GM23338 (cell line): Measurements from ENCODE around the gene TGFB1. TPM values are rescaled to one million over a fixed set of nuclear protein-coding genes. Genes with fewer than 3 reads are reported as not detected.
A peak's percentile ranks its signal among the peaks of the same experiment; 100 is the strongest.

ENCODE experiments used
- ATAC-seq: fragments of 200-7000 bp; cut with Tn5 transposase; 3 replicates; pipeline ENCODE4 v1.9.1; 2020
- DNase-seq: peaks from one replicate; pipeline ENCODE4 v3.0.0-alpha.2; 2015; ENCODE audit warnings: low spot score
- H2AFZ ChIP-seq: fragments of 200-600 bp; sonication (generic); 2 replicates; pipeline ENCODE4 v1.8.0; 2016; ENCODE audit warnings: antibody characterized with exemption, mild to moderate bottlenecking, moderate library complexity
- H3F3A ChIP-seq: fragments of 200-600 bp; sonication (generic); replicated peaks from 2 replicates; pipeline ENCODE4 v1.8.0; 2017; ENCODE audit warnings: antibody characterized with exemption, mixed run types, low read depth
- H3K27ac ChIP-seq: fragments of 200-600 bp; sonication (generic); 2 replicates; pipeline ENCODE4 v1.6.1; 2016; ENCODE audit warnings: low read depth
- H3K27me3 ChIP-seq: fragments of 200-600 bp; sonication (generic); 2 replicates; pipeline ENCODE4 v1.8.0; 2016; ENCODE audit warnings: mild to moderate bottlenecking, mixed run types, moderate library complexity; ENCODE audit not compliant: insufficient read depth
- H3K36me3 ChIP-seq: fragments of 200-600 bp; sonication (generic); 2 replicates; pipeline ENCODE4 v1.8.0; 2016; ENCODE audit warnings: mild to moderate bottlenecking; ENCODE audit not compliant: insufficient read depth
- H3K4me1 ChIP-seq: fragments of 200-600 bp; sonication (generic); 2 replicates; pipeline ENCODE4 v1.8.0; 2016; ENCODE audit warnings: mild to moderate bottlenecking, moderate library complexity; ENCODE audit not compliant: insufficient read depth
- H3K4me2 ChIP-seq: fragments of 200-600 bp; sonication (generic); 2 replicates; pipeline ENCODE4 v1.7.1; 2017; ENCODE audit warnings: mixed run types
- H3K4me3 ChIP-seq: fragments of 200-600 bp; sonication (generic); 2 replicates; pipeline ENCODE4 v1.6.1; 2016; ENCODE audit warnings: mixed run types
- H3K79me2 ChIP-seq: fragments of 200-600 bp; sonication (generic); replicated peaks from 2 replicates; pipeline ENCODE4 v1.8.0; 2017; ENCODE audit warnings: mild to moderate bottlenecking; ENCODE audit not compliant: insufficient read depth
- H3K9me2 ChIP-seq: fragments of 200-600 bp; sonication (generic); 2 replicates; pipeline ENCODE4 v1.8.0; 2017; ENCODE audit not compliant: insufficient read depth
- H4K20me1 ChIP-seq: fragments of 200-600 bp; sonication (generic); replicated peaks from 2 replicates; pipeline ENCODE4 v1.8.0; 2017; ENCODE audit warnings: mild to moderate bottlenecking; ENCODE audit not compliant: insufficient read depth
- H3K27ac Mint-ChIP-seq: 2 replicates; pipeline ENCODE4 v1.8.0; 2020; ENCODE audit warnings: inconsistent platforms, mild to moderate bottlenecking, moderate library complexity, mixed read lengths
- H3K27me3 Mint-ChIP-seq: 3 replicates; pipeline ENCODE4 v1.8.0; 2022; ENCODE audit warnings: low read depth, mild to moderate bottlenecking, moderate library complexity, mixed read lengths, inconsistent platforms; ENCODE audit not compliant: insufficient read depth, poor library complexity
- H3K36me3 Mint-ChIP-seq: 3 replicates; pipeline ENCODE4 v1.8.0; 2021; ENCODE audit warnings: low read depth, mild to moderate bottlenecking, inconsistent platforms, moderate library complexity, mixed read lengths
- H3K4me1 Mint-ChIP-seq: 3 replicates; pipeline ENCODE4 v1.8.0; 2020; ENCODE audit warnings: mild to moderate bottlenecking, inconsistent platforms, mixed read lengths
- H3K4me3 Mint-ChIP-seq: 3 replicates; pipeline ENCODE4 v1.8.0; 2021; ENCODE audit warnings: moderate library complexity, mild to moderate bottlenecking, inconsistent platforms, mixed read lengths
- H3K9me3 Mint-ChIP-seq: 3 replicates; pipeline ENCODE4 v1.8.0; 2020; ENCODE audit warnings: moderate library complexity, mild to moderate bottlenecking, inconsistent platforms, mixed read lengths
- CREB1 ChIP-seq: fragments of 250-450 bp; sonication (Bioruptor Pico); IDR thresholded peaks from 2 replicates; pipeline ENCODE4 v1.5.0; 2020; ENCODE audit warnings: low read depth, mild to moderate bottlenecking, moderate library complexity
- ETS1 ChIP-seq: IDR thresholded peaks from 2 replicates; pipeline ENCODE4 v1.6.1; 2016; ENCODE audit warnings: antibody characterized with exemption
- EZH2phosphoT487 ChIP-seq: fragments of 200-600 bp; sonication (generic); IDR thresholded peaks from one replicate; pipeline ENCODE4 v1.8.1; 2018; ENCODE audit warnings: antibody characterized with exemption; ENCODE audit not compliant: unreplicated experiment
- NANOG ChIP-seq: IDR thresholded peaks from 2 replicates; pipeline ENCODE4 v1.6.1; 2016; ENCODE audit warnings: antibody characterized with exemption, borderline replicate concordance
- POLR2AphosphoS5 ChIP-seq: IDR thresholded peaks from 2 replicates; pipeline ENCODE4 v1.6.1; 2016; ENCODE audit warnings: antibody characterized with exemption, low read depth
- REST ChIP-seq: IDR thresholded peaks from one replicate; pipeline ENCODE4 v1.6.1; 2018; ENCODE audit warnings: antibody characterized with exemption; ENCODE audit not compliant: unreplicated experiment
- ZNF114 ChIP-seq: fragments of 250-450 bp; sonication (Bioruptor Pico); IDR thresholded peaks from 2 replicates; pipeline ENCODE4 v1.5.0; 2020; ENCODE audit warnings: mild to moderate bottlenecking, moderate library complexity
- ZNF331 ChIP-seq: fragments of 250-450 bp; sonication (Bioruptor Pico); IDR thresholded peaks from 2 replicates; pipeline ENCODE4 v1.5.0; 2020; ENCODE audit warnings: low read depth, mild to moderate bottlenecking, moderate library complexity
- ZNF462 ChIP-seq: fragments of 250-450 bp; sonication (Bioruptor Pico); IDR thresholded peaks from 2 replicates; pipeline ENCODE4 v1.5.0; 2020; ENCODE audit warnings: mild to moderate bottlenecking, moderate library complexity
- polyA plus RNA-seq: library from polyadenylated mRNA; unstranded; fragments of >200 nt; fragmentation: Nextera tagmentation; extraction: Ambion mirVana; gene quantifications from 2 replicates; pipeline ENCODE4 v1.2.1, GENCODE V29; 2016
- total RNA-seq: library from RNA; depleted of rRNA; stranded (reverse); fragments of >200 nt; shearing (Covaris generic); gene quantifications from 2 replicates; pipeline ENCODE4 v1.2.3, GENCODE V29; 2014

The TGFB1 gene
- total and polyA plus RNA-seq, 2 experiments from 2014 or later: 0.99 to 7.9 TPM

- no peak for TF ChIP-seq NANOG
- TF ChIP-seq ETS1: no peak
- no peak for TF ChIP-seq ZNF331 (CRISPR knock-in tag)
- no peak for TF ChIP-seq REST
- TF ChIP-seq EZH2phosphoT487: no peak
- no peak for TF ChIP-seq ZNF114 (CRISPR knock-in tag)
- TF ChIP-seq POLR2AphosphoS5: no peak
These were observed 44.3 kb upstream of the TGFB1 start (continued) for GRCh38 chr19:41398050-41398418.

- H3K27me3 ChIP-seq: no peaks in the 10 kb centered on the region
- no peaks in the 10 kb centered on the region for H3K36me3 ChIP-seq
- TF ChIP-seq POLR2AphosphoS5 (peak; percentile 60), CREB1 (peak; percentile 73), ZNF462 (CRISPR knock-in tag) (no peak), EZH2phosphoT487 (no peak)
- peak within 1 kb of the TSS; percentile 83 for H3K4me2 ChIP-seq
- Mint-ChIP-seq H3K4me1 (peaks cover 19% of the 10 kb centered on the region), H3K9me3 (no peaks in the 10 kb centered on the region), H3K4me3 (peak within 1 kb of the TSS; percentile 98), H3K36me3 (peaks cover 9% of the 10 kb centered on the region), H3K27ac (peak within 1 kb of the TSS; percentile 100), H3K27me3 (peaks cover 6% of the 10 kb centered on the region)
- peak; percentile 100 for DNase-seq
- peak within 1 kb of the TSS; percentile 68 for H3K27ac ChIP-seq
- peak; percentile 98 for ATAC-seq
- H3K9me2 ChIP-seq: no peaks in the 10 kb centered on the region
- peak within 1 kb of the TSS; percentile 80 for H3K4me3 ChIP-seq
- H4K20me1 ChIP-seq: peaks cover 7% of the 10 kb centered on the region
- no peaks in the 10 kb centered on the region for H3F3A ChIP-seq
- peaks cover 35% of the 10 kb centered on the region for H3K79me2 ChIP-seq
- H2AFZ ChIP-seq: peak within 1 kb of the TSS; percentile 35; the same call in 1 of the 2 replicates
- H3K4me1 ChIP-seq: peaks cover 12% of the 10 kb centered on the region; the same call in 1 of the 2 replicates
These were observed 43.6 kb upstream of the TGFB1 start, which contains the start of the genes BCKDHA and EXOSC5 for GRCh38 chr19:41397086-41398049. BCKDHA (plus strand) TSS chr19:41397818; CDS start chr19:41397828, 10 bp downstream. EXOSC5 (minus strand) TSS chr19:41397359; CDS start chr19:41397328, 31 bp downstream.
